ENCODE measurements around the gene NHEJ1. TPM values are rescaled to one million over a fixed set of nuclear protein-coding genes. Genes with fewer than 3 reads are reported as not detected.

The NHEJ1 gene
- total RNA-seq, 1 experiment from 2014 or later: 11.5 TPM

DNA sequence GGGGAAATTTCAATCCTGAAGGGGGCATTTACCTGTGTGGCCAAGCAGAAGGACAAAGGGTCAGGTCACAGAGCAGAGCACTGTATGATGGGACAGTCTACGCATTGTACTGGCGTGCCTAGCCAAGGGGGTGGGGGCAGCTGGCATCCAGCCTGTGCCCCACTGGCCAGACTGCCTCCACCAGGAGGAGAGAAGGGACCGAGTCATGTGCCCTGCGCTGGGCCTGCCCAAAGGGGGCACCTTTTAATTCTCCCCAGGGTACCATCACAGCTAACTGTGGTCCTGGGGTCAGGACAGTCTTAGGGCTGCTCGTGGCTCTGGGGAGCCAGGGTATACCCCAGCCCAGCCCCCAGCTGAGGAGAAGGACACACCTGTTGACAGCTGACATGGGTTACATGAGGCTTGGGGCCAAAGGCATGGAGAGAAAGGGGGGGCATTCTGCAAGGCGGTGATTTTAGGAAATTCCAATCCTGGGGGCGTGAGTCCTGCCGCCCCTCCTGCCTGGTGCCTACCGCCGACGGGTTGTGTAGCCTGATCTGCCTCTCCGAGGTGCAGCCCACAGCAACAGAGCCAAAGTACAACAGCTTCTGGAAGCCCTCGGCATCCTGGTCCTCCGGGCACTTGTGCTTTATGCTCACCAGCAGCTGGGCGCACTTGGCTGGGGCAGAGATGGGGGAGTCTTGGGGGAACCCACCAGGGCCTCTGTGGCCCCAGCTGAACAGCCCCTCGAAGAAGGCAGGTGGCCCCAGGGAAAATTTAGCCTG is 130.3 kb downstream of the NHEJ1 start:
- intact Hi-C loops (cut with micrococcal nuclease): no loop called here
- BruUV-seq (replicated peaks): no TSS peak
- Mint-ChIP-seq H3K4me1 (ENCODE audit: insufficient read depth, unreplicated experiment) (no peaks in the 10 kb centered on the region), H3K27me3 (ENCODE audit: insufficient read depth, unreplicated experiment) (peaks cover 38% of the 10 kb centered on the region), H3K27ac (ENCODE audit: low read depth, unreplicated experiment) (no peak overlapping the region), H3K36me3 (ENCODE audit: insufficient read depth, unreplicated experiment) (no peaks in the 10 kb centered on the region), H3K4me3 (ENCODE audit: unreplicated experiment) (no peak overlapping the region), H3K9me3 (ENCODE audit: unreplicated experiment) (no peaks in the 10 kb centered on the region)
- ChIA-PET CTCF (interaction anchor here (0.5 to 14.0 kb wide), 48 partner anchors 8 to 368 kb away, joined by 3 to 178 read pairs (median 6); partner anchors contain the start of gene CFAP65), POLR2A (interaction anchor here (0.7 to 1.2 kb wide), 4 partner anchors 11 to 124 kb away, joined by 3 to 8 read pairs (median 4); partner anchors contain the start of gene CFAP65)
- no peak for TF ChIP-seq CTCF (IDR thresholded peaks at IDR 0.05; ENCODE audit: unreplicated experiment)
- no peak for DNase-seq (ENCODE audit: unreplicated experiment)

DNA sequence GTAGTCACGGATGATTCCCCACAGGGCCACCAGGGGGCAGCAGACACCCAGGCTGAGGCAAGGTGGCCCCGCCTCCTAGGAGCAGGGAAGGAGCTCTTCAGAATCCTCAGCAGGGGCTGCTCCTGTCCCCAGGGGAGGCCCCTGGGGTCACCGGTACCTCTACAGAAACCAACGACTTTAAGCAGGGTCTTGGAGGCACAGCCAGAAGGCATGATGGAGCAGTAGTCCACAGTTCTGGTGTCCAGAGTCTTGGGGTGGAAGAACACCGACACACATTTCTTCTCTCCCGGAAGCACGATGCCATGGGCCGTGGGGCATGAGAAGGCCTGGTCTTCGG is 130.8 kb downstream of the NHEJ1 start:
- no peaks in the 10 kb centered on the region for H3K4me1 Mint-ChIP-seq (ENCODE audit: insufficient read depth, unreplicated experiment)
- H3K4me3 Mint-ChIP-seq (ENCODE audit: unreplicated experiment): no peak overlapping the region
- ChIA-PET CTCF (interaction anchor here (0.6 to 14.0 kb wide), 49 partner anchors 8 to 369 kb away, joined by 3 to 178 read pairs (median 6); partner anchors contain the start of gene CFAP65), POLR2A (interaction anchor here (1.0 to 1.2 kb wide), 3 partner anchors 11 to 125 kb away, joined by 4 to 8 read pairs (median 4); partner anchors contain the start of gene CFAP65)
- H3K27ac Mint-ChIP-seq (ENCODE audit: low read depth, unreplicated experiment): no peak overlapping the region
- peak; percentile 95 for TF ChIP-seq CTCF (IDR thresholded peaks at IDR 0.05; ENCODE audit: unreplicated experiment)
- peak; percentile 80 for DNase-seq (ENCODE audit: unreplicated experiment)
- intact Hi-C loops (cut with micrococcal nuclease): loop anchor here (1.0 kb wide), 3 partner anchors 33 to 126 kb away; no protein-coding TSS in a partner anchor
- no TSS peak for BruUV-seq (replicated peaks)
- H3K36me3 Mint-ChIP-seq (ENCODE audit: insufficient read depth, unreplicated experiment): peaks cover 4% of the 10 kb centered on the region
- peaks cover 32% of the 10 kb centered on the region for H3K27me3 Mint-ChIP-seq (ENCODE audit: insufficient read depth, unreplicated experiment)
- H3K9me3 Mint-ChIP-seq (ENCODE audit: unreplicated experiment): no peaks in the 10 kb centered on the region

- H3K4me1 Mint-ChIP-seq (ENCODE audit: insufficient read depth, unreplicated experiment): no peaks in the 10 kb centered on the region
These were observed 131.4 kb downstream of the NHEJ1 start for GRCh38 chr2:219028996-219029828.

More at GRCh38 chr2:219028996-219029828, 131.4 kb downstream of the NHEJ1 start:
- H3K27me3 Mint-ChIP-seq (ENCODE audit: insufficient read depth, unreplicated experiment): peaks cover 26% of the 10 kb centered on the region
- no peak for TF ChIP-seq CTCF (IDR thresholded peaks at IDR 0.05; ENCODE audit: unreplicated experiment)
- no TSS peak for BruUV-seq (replicated peaks)
- CTCF ChIA-PET: interaction anchor here (0.6 to 14.0 kb wide), 50 partner anchors 7 to 369 kb away, joined by 3 to 178 read pairs (median 6); partner anchors contain the start of gene CFAP65
- no peaks in the 10 kb centered on the region for H3K9me3 Mint-ChIP-seq (ENCODE audit: unreplicated experiment)
- H3K4me3 Mint-ChIP-seq (ENCODE audit: unreplicated experiment): no peak overlapping the region
- no peak for DNase-seq (ENCODE audit: unreplicated experiment)
- H3K36me3 Mint-ChIP-seq (ENCODE audit: insufficient read depth, unreplicated experiment): peaks cover 4% of the 10 kb centered on the region
- H3K27ac Mint-ChIP-seq (ENCODE audit: low read depth, unreplicated experiment): no peak overlapping the region
- intact Hi-C loops (cut with micrococcal nuclease): loop anchor here (1.0 kb wide), 3 partner anchors 33 to 126 kb away; no protein-coding TSS in a partner anchor
- POLR2A ChIA-PET: interaction anchor here (1.0 to 1.2 kb wide), 3 partner anchors 12 to 126 kb away, joined by 4 to 8 read pairs (median 4); partner anchors contain the start of gene CFAP65
